CD4-positive, alpha-beta T cell treated with Interleukin-21 for 1 hour (primary cell): ENCODE measurements around the gene PRSS8.
"Not testable (repeated sequence)": the region's sequence is repeated elsewhere in the genome, so short reads cannot be mapped to it uniquely, and the experiment has no call there.

ENCODE experiments used
- DNase-seq: peaks from one replicate; pipeline ENCODE4 v3.0.0-alpha.2; 2020

The PRSS8 gene

DNA sequence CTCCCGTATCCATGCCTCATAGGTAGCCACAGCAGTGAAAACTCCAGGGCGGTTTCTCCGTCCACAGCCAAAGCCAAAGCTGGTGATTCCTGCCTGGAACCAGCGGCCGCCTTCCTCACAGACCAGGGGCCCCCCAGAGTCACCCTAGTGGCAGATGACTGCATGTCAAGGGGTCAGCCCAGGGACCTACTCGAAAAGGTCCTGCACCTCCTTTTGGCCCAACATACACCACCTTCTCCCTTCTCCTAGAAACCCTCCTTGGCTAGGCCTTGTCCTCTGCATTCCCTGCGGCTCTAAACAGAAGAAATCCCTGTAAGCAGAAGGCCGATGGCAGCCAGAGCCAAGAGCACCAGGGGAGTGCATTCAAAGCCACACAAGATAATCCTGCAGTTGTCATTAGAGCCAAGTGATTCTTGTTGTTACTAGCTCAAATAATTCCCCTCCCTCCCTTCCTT, 8.2 kb upstream of the PRSS8 start:
- no peak for DNase-seq

DNA sequence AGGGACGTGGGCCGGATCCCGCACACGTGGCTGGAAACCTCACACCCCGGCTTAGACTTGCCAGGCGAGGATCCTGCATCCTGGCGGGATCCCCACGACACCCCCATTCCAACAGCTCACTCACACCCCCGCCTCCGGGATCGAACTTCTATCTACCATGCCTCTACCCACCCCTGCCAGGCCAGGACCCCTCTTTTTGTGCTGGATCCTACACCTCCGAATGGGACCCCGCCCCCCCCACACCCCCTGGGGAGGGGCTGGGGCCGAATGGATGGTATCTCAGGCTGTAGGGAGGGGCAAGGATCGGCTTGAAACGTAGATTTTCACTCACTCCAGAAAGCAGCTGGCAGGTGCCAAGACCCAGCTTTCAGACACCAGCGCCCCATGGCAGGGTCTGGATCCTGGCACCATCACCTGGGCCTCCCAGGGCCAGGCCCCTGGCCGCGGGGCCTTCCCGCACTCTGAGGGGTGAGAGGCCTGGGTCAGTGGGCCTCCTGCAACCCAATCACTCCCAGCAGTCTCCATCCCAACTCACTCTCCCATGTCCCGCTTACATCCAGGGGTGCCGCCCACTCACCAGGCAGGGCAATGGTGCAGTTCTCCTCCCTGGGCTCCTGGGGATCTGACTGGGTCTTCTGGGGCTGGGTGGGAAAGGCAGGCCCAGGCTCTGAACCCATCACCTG, 7.6 kb upstream of the PRSS8 start:
- no peak for DNase-seq

DNA sequence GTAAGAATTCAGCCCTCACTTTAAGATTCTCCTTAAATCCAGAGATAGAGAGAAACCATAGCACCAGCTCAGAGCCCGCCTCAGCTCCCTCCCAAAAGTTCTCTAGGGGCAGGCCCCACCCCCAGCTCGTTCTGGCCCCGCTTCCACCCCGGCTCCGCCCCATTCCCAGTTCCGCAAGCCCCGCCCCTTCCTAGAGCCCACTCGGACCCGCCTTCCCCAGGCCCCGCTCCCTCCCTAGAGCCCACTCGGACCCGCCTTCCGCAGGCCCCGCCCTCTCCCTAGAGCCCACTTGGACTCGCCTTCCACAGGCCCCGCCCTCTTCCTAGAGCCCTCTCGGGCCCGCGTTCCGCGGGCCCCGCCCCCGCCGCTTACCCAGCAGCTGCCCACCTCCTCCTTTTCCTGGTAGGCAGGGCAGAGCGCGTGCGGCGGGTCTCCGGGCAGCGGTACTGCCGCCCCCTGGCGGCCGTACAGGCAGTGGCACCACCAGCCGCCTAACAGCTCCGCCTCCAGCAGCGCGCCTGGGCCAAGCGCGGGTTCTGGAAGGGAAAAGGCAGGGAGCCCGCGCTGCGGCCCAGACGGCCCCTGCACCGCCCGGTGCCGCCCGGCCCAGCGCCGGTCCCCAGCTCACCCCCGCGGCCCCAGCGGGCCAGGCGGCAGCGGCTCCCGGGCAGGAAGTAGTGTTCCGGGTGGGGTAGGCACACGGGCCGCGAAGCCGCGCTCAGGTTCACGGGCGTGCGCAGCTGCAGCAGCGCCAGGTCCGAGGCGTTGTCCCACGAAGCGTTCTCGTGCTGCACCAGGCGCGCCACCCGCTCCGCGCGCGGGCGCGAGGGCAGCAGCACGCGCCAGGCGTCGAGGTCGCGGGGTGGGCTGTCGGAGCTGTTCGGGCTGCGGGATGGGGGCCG, 6.8 kb upstream of the PRSS8 start:
- DNase-seq: peak; percentile 99

DNA sequence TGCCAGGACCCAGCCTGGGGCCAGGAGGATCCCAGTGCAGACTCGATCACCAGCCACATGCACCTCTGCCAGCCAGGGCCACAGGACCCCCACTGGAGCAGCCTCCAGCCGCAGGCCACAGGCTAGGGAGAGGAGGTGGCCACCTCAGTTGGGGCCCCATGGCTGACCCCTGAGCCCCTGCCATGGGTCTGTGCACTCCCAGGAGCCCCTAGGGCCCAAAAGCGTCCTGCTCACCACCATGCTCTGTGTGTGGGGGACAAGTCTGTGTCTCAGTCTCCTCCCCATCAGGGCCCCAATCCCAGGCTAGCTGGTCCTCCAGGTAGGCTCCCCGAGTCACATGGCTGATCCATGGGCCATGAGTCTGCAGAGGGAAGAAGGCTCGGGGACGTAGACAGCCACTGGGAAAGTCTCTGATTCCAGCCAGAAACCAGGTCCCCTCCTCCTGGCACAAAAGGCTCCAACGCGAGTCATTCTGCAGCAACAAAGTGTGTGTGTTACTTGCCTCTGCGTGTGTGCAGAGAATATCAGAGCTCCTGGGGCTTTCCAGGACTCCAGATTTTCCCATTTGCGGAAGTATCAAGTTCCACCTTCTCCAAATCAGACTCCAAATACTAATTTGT, 6.1 kb upstream of the PRSS8 start:
- no peak for DNase-seq

DNA sequence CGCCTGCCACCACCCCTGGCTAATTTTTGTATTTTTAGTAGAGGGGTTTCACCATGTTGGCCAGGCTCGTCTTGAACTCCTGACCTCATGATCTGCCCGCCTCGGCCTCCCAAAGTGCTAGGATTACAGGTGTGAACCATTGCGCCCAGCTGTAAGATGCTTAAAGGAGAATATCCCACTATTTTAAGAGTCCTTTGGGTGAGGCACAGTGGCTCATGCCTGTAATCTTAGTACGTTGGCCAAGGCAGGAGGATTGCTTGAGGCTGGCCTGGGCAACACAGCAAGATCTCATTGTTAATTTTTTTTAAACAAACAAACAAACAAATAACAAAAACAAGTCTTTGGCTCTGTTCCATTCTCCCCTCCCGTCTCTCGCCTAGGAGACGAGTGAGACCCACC, 5.5 kb upstream of the PRSS8 start:
- not testable (repeated sequence) for DNase-seq

DNA sequence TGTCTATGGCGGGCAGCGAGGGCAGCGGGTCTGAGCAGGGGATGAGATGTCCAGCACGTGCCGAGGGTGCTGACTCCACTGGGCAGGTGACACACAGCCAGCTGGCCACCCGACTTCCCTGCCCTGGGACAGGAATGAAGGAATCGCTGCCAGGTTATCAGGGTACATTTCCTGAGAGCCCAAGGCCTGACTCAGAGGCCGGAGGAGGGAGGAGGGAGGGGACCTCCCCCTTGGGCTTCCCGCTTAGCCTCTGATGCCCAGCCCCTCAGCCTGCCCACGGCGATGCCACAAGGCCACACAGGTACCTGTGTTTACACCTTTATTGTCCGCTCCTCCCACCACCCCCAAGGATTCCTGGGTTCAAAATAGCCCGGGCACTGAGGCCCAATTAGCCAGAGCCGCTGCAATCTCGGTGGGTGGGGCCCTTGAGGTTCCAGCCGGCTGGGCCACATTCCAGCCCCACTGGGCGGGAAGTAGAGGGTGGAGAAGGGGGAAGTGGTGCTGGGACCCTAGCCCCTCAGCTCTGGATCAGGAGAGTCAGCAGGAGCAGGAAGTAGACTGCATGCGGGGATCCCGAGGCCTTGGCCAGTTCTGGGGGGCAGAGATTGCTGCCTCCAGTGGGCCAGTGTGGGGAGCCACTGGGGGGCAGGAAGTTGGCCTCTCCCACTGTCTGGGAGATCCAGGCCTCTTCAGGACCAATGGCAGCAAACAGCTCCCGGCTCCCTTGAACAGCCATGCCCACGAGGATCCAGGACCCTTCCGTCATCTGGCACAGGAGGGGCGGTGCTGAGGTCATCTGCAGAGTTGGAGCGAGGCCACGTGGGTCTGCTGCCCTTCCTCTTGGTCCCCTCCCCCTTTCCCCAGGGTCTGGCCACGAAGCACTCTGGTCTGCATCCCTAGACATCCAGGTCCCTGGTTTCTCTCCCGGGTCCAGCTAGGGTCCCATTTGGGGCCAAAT, 3.4 kb upstream of the PRSS8 start:
- DNase-seq: no peak

DNA sequence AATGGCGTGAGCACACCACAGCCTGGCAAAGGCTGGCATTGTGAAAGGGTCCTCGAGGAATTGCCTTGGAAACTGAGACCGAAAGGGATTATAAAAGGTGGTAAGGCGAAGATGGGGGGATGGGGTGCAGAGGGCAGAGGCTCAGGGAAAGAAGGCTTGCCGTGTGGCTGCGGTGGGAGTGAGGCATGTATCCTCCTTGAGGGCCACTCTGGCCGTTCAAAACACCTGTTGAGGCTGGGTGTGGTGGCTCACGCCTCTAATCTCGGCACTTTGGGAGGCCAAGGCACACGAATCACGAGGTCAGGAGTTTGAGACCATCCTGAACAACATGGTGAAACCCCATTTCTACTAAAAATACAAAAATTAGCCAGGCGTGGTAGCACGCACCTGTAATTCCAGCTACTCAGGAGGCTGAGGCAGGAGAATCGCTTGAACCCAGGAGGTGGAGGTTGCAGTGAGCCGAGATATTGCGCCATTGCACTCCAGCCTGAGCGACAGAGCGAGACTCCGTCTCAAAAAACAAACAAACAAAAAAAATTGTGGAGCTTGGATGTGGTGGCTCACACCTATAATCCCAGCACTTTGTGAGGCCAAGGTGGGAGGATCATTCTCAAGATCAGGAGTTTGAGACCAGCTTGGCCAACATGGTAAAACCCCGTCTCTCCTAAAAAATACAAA, 1.4 kb upstream of the PRSS8 start:
- DNase-seq: not testable (repeated sequence)

DNA sequence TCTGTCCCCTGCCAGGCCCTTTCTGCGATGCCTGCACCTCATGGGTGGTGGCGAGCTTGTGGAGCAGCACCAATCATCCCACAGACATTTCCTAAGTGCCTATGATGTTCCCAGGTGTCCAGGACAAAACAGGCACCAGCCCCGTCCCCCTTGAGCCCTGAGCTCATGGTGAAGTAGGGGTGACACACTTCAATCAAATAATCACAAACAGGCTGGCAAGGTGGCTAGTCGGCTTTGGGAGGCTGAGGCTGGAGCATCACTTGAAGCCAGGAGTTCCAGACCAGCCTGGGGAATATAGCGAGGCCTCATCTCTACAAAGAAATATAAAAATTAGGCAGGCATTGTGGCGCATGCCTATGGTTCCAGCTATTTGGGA, 748 bp upstream of the PRSS8 start:
- DNase-seq: no peak

DNA sequence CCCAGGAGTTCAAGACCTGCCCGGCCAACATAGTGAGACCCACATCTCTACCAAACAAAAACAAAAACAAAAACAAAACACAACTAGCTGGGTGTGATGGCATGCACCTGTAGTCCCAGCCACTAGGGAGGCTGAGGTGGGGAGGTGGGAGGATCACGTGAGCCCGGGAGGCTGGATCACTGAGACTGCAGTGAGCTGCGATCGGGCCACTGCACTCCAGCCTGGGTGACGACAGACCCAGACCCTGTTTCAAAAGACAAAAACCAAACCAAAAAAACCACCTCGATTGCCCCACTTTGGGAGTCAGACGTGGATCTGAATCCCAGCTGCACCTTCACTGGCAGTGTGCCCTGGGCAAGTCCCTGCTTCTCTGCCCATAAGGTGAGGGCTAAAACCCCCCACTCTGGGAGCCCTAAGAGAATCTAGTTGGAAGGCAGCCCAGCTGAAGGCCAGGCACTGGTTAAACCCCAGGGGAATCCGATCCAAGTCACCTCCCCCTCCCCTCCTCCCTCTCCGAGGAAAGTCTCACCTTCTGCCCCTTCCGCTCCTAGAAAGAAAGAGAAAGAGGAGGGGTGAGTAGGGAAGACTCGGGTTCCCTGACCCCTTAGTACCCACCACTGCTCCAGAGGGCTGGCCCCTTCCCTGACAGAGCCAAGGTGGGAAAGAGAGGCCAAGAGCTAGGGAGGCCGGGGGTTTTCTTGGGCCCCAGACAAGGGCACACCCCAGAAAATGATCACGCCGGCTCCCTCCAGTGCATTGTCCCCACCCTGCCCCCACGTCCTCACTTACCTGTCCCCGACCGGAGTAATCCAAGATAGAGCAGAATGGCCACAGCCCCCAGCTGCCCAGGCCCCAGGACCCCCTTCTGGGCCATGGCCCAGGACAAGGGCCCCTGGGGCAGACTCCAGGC, 647 bp downstream of the PRSS8 start:
- DNase-seq: no peak

DNA sequence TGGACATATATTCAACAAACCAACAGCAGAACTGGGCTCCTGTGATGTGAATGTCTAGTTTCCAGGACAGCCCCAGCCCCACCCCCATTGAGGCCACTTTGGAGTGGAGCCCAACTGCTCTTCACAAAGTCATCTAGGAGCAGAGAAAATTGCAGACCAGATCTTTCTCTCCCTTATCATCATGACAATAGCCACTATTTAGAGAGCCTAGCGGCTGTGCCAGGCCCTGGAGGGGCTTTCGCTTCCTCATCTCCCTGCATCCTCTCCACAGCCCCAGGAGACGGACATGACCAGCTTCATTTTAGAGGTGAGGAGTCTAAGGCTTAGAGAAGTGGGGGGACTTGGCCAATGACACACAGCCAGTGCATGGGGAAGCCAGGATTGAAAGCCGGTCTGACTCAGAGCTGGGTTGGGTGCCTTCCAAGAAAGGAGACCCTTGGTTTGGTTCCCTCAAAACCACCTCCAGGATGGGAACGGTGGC, 1.4 kb downstream of the PRSS8 start:
- no peak for DNase-seq

DNA sequence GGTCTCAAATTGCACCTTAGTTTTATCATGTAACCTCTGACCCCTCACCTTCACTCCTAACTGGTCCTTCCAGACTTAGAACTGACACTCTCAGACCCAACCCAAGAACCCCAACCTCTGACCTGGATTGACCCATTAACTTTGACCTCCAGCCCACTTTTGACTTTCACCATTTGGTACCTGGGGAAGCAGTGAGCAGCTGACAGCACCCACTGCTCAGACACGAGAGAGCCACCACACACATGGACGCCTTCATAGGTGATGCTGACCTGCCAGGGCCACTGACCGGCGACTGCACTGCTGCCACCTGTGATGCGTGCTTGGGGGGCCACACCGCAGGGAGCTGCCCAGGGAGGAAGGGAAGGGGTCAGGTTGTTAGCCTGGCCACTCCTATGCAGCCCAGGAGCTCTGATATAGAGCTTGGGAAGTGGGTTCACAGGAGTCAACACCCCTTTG, 2.5 kb downstream of the PRSS8 start:
- no peak for DNase-seq

DNA sequence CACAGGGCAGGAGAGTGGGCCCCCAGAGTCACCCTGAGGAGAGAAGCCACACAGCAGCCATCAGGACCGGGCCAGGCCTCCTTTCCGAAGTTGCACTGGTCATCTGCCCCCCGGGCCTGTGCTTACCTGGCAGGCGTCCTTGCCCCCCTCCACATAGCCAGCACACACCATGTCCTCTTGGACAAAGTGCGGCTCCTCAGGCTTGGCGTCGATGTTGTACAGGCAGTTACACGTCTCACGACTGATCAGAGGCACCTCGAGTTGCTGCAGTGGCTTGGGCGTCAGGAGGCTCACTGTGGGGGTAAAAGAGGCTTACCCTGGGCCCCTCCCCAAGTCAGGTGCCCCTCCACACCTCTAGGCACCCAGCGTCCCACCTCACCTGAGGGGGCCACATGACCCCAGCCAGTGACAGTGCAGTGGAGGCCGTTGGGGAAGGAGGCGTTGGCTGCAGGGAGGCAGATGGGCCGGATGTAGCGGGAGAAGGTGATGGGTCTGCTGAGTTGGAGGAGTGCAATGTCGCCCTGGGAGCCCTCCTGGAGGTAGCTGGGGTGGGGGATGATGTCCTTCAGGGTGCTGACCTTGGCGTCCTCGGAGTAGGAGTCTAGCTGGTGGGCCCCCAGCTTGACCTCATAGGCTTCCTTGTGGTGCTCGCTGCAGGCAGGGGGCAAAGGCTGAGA, 3.1 kb downstream of the PRSS8 start:
- DNase-seq: no peak

DNA sequence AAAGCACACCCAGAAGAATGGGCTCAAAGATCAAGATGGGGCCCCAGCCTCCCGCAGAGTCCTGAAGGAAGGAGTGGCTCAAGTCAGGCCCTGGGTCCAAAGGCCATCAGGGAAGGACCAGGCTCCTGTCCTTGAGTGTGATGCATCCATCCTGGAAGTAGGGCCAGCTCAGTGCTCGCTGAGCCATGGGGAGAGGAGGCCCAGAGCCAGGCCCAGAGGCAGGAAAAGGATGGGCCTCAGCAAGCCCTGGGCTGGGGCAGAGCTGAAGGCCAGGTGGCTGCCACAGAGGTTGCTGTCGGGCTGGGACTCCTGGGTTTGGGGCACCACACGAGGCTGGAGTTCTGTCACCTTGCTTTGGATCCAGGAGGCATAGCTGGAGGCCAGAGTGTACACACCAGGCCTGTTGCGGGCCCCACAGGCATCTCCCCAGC, 3.7 kb downstream of the PRSS8 start:
- DNase-seq: no peak

DNA sequence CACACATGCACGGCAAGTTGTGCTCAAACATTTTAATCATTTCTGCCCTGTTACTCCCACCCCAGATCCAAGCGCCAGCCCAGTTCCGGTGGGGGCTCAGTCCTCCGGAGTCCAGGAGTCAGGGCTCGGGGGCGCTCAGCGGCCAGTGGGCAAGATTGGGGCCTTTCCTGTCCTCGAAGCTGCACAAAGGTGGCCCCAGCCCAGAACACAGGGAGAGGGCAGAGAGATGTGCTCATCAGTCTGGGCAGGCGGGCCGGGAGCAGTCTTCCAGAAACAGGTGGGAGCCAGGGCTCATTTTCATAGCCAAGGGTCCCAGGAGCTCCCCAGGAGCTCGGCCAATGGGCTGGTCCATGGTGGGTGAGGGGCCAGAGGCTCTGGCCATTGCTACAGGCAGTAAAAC, 4.1 kb downstream of the PRSS8 start:
- DNase-seq: no peak

DNA sequence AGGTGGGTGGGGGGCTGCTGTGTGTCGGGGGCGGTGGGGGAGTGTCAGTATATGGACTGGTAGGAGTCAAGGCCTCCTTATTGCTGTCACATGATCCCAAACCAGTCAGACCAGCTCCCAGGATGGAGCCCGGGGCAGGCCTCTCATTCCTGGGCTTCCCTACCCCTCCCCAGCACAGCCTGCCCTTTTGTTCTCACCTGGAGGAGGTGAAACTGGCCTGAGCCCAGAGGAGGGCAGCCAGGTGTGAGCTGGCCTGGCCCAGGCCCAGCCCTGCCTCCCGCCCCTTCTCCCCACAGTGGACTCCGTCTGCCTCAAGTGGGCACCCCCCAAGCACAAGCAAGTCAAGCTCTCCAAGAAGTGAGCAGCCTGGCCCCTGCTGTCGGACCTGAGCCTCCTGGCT, 4.6 kb downstream of the PRSS8 start:
- DNase-seq: no peak

DNA sequence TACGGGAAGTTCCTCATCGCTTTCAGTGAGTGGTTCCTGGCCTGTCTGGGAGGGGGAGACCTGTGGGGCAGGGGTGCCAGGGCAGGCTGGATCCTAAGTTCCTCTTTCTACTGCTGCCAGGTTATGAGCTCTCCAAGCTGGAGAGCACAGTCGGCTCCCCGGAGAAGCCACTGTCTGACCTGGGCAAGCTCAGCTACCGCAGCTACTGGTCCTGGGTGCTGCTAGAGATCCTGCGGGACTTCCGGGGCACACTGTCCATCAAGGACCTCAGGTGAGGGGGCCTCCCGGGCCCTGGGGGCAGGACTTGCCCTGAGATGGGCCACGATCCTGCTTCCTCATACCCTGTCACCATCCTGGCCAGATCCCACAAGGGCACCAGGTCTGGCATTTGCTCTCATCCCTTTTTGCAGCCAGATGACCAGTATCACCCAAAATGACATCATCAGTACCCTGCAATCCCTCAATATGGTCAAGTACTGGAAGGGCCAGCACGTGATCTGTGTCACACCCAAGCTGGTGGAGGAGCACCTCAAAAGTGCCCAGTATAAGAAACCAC, 5.1 kb downstream of the PRSS8 start:
- no peak for DNase-seq

DNA sequence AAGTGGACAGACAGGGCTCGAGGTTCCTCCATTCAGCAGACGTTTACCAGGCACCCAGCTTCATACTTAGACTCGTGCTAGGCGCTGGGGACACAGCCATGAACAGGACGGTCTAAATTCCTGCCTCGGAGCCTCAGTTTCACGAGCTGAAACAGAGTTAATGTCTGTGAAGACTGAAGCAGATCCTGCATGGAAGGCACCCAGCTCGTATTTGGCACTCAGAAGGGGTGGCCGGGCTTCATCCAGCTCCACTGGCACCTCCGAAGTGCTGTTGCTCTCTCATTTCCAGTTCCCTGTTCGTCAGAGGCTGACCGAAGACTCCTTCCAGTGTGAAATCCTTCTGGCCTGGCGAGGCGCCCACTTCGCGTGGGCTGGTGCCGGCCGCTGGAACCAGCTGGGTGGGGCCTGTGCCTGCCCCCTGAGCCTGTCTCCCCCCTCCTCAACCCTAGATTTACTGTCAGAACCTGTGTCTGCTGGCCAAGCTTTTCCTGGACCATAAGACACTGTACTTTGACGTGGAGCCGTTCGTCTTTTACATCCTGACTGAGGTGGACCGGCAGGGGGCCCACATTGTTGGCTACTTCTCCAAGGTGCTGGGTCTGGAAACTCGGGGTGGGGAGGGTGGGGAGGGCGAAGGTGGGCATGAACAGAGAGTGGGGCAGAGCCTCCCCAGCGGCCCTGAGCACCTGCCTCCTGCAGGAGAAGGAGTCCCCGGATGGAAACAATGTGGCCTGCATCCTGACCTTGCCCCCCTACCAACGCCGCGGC, 5.8 kb downstream of the PRSS8 start:
- DNase-seq: no peak

DNA sequence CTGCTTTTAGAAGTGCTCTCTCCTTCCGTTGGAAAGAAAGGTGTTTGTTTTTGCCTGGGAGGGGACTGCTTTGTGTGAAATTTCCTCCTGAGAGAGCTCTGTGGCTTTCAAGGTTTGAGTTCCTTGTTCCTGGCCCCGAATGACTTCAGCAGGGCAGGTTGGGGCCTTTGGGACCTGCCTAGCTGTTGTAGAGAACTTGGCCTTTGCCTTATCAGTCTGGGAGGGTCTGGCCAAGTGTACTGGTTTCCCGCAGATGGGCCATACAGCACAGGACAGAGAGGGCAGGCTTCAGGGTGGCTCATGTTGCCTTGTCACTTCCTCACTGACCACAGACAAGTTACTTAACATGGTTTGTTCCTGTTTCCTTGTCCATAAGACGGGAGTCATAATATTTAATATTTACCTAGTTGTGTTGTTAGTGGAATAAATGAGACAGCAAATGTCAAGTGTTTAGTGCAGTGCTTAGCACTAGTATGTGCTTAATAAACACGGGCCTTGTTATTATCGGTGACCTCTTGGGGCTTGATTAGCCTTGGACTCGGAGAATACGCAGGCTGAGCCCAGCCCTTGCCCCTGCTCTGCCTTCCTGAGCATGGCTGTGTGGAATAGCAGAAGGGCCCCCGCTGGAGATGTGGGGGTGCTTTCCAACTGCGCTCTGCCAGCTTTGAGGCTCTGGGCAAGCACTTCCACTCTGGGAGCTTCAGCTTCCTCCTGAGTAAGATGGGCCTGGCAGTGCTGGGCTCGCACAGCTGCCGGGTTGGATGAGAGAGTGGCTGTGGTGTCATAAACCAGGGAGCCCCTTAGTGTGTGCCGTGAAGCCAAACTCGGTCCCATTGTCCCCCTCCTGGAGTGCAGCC, 6.6 kb downstream of the PRSS8 start:
- peak; percentile 37 for DNase-seq
